ENCODE results near the gene PEX19.

Gene PEX19

GRCh38 chr1:160264795-160265307 is 20.1 kb downstream of the PEX19 start:
- POLR2A ChIA-PET, result no interaction called here
- CTCF ChIA-PET, result interaction anchor here (0.7 to 6.9 kb wide), 7 partner anchors 10 to 89 kb away, joined by 3 to 56 read pairs (median 5); no protein-coding TSS in a partner anchor
- DNase-seq (ENCODE audit: extremely low spot score), result no peak
- TF ChIP-seq CTCF (IDR thresholded peaks at IDR 0.05; ENCODE audit: control extremely low read depth, extremely low read depth, low read depth, missing control alignments), result no peak

- ChIA-PET POLR2A (interaction anchor here (0.6 to 1.0 kb wide), 3 partner anchors 8 to 1432 kb away, joined by 3 to 8 read pairs (median 3); no protein-coding TSS in a partner anchor), CTCF (interaction anchor here (1.0 to 6.9 kb wide), 6 partner anchors 9 to 161 kb away, joined by 3 to 56 read pairs (median 4); no protein-coding TSS in a partner anchor)
- peak; percentile 95 for DNase-seq (ENCODE audit: extremely low spot score)
- TF ChIP-seq CTCF (IDR thresholded peaks at IDR 0.05; ENCODE audit: control extremely low read depth, extremely low read depth, low read depth, missing control alignments), result no peak
These were observed 22.8 kb downstream of the PEX19 start, which contains the start of gene DCAF8 for GRCh38 chr1:160261893-160262794. Gene DCAF8, minus strand, starts transcription at chr1:160262549. Its CDS starts 18,541 bp downstream, at chr1:160244008.

- TF ChIP-seq CTCF (IDR thresholded peaks at IDR 0.05; ENCODE audit: control extremely low read depth, extremely low read depth, low read depth, missing control alignments), result no peak
- POLR2A ChIA-PET, result no interaction called here
- DNase-seq (ENCODE audit: extremely low spot score), result peak; percentile 69
- CTCF ChIA-PET, result interaction anchor here (1.1 to 6.9 kb wide), 6 partner anchors 10 to 69 kb away, joined by 3 to 56 read pairs (median 10); no protein-coding TSS in a partner anchor
These were observed 23.4 kb downstream of the PEX19 start for GRCh38 chr1:160261556-160261892.

GRCh38 chr1:160260406-160261382 is 24.2 kb downstream of the PEX19 start:
- TF ChIP-seq CTCF (IDR thresholded peaks at IDR 0.05; ENCODE audit: control extremely low read depth, extremely low read depth, low read depth, missing control alignments), result no peak
- CTCF ChIA-PET, result interaction anchor here (1.1 to 4.5 kb wide), 8 partner anchors 10 to 159 kb away, joined by 3 to 37 read pairs (median 6); no protein-coding TSS in a partner anchor
- POLR2A ChIA-PET, result interaction anchor here (0.7 kb wide), 1 partner anchor 344 kb away, joined by 5 read pairs; no protein-coding TSS in a partner anchor
- no peak for DNase-seq (ENCODE audit: extremely low spot score)

GRCh38 chr1:160258177-160258798 is 26.6 kb downstream of the PEX19 start:
- ChIA-PET CTCF (interaction anchor here (1.0 to 4.5 kb wide), 5 partner anchors 7 to 181 kb away, joined by 3 to 37 read pairs (median 8); no protein-coding TSS in a partner anchor), POLR2A (interaction anchor here (1.2 kb wide), 1 partner anchor 16 kb away, joined by 3 read pairs; no protein-coding TSS in a partner anchor)
- no peak for TF ChIP-seq CTCF (IDR thresholded peaks at IDR 0.05; ENCODE audit: control extremely low read depth, extremely low read depth, low read depth, missing control alignments)
- no peak for DNase-seq (ENCODE audit: extremely low spot score)

Data from GM10248 (cell line).